GM21529 (cell line): ENCODE results near the gene USP6NL.
"Not testable (repeated sequence)": the region's sequence is repeated elsewhere in the genome, so short reads cannot be mapped to it uniquely, and the experiment has no call there.

ENCODE experiments used
- ATAC-seq: cut with Tn5 transposase; IDR thresholded peaks from one replicate; pipeline ENCODE4 v1.9.1; 2021; ENCODE audit not compliant: unreplicated experiment

The USP6NL gene

DNA sequence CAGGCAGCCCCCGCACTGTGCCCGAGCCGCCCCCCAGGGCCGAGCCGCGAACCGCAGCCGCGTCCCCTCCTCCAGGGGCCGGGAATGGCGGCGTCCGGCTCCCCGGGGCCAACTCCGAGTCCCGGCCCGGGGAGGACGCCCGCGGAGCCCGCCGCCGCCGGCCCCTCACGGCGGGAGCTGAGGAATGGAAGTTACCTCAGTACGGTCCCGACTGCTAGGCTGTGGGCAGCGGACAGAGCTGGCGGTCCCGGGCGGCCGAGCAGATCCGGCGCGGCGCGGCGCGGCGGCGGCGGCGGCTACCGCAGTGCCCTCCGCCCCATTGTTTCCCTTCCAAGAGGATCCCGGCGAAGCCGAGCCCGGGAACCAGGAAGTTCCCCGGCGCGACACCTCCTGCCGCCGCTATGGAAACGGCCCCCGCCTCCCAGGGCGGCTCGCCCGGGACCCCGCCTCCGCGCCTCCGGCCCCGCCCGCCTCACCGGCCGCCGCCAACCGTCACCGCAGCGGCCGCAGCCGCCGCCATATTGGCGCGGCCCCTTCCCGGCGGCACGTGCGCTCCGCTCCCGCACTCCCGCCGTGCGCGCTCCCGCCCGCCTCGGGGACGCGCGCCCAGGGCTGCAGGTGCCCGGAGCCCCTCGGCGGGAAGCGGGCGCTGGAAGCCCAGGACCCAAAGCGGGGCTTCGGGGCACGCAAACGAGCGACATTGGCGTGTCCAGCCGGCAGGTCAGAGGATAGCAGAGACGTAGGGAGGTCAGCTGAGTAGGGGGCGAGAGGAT lies at the start of gene USP6NL:
TSS of gene USP6NL (minus strand) at position 403 of the 773 bp plus-strand sequence. CDS start 14,016 bp downstream, outside the sequence.
- ATAC-seq, result peak; percentile 47

GRCh38 chr10:11658801-11659368 lies 47.4 kb upstream of the USP6NL start:
- no peak for ATAC-seq

DNA sequence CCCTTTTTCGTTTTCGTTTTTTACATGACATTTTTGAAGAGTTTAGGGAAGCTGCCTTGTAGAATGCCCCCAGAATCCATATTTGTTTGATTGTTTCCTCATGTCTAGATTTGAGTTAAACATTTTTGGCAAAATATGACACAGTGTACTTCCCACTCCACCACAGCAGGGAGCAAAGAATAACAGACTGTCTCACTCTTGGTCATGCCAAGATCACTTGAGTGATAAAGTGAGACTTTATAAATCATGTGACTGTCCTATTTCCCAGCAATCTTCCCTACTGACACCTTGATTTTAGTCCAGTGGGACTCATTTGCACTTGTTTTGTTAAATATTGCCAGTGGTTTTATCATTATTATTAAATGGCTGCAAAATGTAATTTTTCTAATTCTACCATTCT lies 44.4 kb upstream of the USP6NL start:
- ATAC-seq, result no peak

GRCh38 chr10:11654659-11655058 lies 43.2 kb upstream of the USP6NL start:
- ATAC-seq, result no peak

- ATAC-seq, result no peak
Measured at GRCh38 chr10:11653758-11654471, 42.5 kb upstream of the USP6NL start.

GRCh38 chr10:11647676-11648075 lies 36.2 kb upstream of the USP6NL start:
- ATAC-seq, result no peak

GRCh38 chr10:11646450-11646849 lies 35.0 kb upstream of the USP6NL start:
- ATAC-seq, result no peak

DNA sequence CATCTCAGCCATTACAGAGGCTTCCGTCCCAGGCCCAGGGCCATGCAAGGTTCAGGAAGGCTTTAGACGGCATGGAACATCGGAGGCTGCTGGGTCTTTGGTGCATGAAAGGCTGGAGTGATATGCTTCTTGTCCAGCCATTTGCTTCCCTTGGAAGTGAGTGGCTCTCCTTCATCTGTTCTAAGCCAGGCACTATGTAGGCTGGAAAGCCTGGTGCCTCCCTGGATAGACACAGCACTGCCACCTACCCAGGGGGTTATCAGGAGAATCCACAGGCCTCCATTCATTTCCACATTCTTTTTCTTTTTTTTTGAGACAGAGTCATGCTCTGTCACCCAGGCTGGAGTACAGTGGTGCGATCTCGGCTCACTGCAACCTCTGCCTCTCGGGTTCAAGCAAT lies 31.6 kb upstream of the USP6NL start:
- no peak for ATAC-seq

DNA sequence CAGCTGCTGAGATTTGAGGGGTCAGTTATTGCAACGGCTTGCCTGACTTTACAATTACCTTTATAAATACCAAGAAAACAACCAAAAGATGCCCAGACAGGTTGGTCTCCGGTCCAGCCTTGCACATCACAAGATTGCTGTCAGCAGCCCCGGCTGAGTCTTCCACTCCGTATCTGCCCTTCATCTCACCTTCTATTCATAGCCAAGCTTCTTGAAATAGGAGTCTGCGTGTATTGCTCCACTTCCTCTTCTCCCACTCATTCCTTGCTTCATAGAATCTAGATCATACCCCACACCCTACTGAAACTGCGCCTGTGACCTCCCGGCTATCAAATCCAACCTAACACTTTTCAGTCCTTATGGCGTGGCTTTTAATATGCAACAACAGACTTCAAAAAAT lies 31.1 kb upstream of the USP6NL start:
- ATAC-seq, result no peak

GRCh38 chr10:11639849-11640764 lies 28.7 kb upstream of the USP6NL start:
- ATAC-seq, result no peak

- ATAC-seq, result no peak
Measured at GRCh38 chr10:11639362-11639761, 27.9 kb upstream of the USP6NL start.

- ATAC-seq, result peak; percentile 85
Measured at GRCh38 chr10:11638055-11638698, 26.7 kb upstream of the USP6NL start.

DNA sequence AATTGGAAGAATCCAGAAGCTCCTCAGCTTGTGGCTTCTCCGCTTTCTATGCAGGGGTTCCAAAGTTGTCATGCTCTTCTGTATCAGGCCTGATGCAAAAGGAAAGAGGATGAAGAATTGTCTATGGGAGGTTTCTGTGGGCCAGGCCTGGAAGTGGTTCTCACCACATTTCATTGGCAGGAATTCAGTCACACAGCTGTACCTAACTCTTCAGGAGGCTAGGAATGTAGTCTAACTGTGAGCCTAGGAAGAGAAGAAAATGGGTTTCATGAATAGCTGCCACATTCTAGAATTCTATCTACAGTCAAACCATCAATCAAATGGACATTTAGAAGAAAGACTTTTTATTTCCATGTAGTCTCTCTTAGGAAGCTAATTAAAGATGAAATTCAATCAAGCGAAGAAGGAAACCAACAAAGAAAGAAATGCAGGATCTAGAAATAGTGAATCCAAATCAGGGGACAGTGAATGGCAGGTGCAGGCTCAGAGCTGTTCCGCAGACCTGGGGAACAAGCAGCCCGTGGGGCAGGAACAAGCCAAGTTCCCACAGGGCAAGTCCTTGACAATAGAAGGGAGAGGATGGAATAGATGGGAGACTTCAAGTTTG lies 25.4 kb upstream of the USP6NL start:
- no peak for ATAC-seq

GRCh38 chr10:11631890-11632587 lies 20.6 kb upstream of the USP6NL start:
- ATAC-seq, result peak; percentile 97

- ATAC-seq, result no peak
Measured at GRCh38 chr10:11631291-11631690, 19.8 kb upstream of the USP6NL start.

- no peak for ATAC-seq
Measured at GRCh38 chr10:11629731-11630130, 18.3 kb upstream of the USP6NL start.

- ATAC-seq, result not testable (repeated sequence)
Measured at GRCh38 chr10:11627941-11628340, 16.5 kb upstream of the USP6NL start.

- no peak for ATAC-seq
Measured at GRCh38 chr10:11626071-11626470, 14.6 kb upstream of the USP6NL start.

GRCh38 chr10:11625019-11625735 lies 13.7 kb upstream of the USP6NL start:
- ATAC-seq, result peak; percentile 97
